HG03095 (cell line): ENCODE data around the gene SPAG16.

Source experiments
- ATAC-seq: cut with Tn5 transposase; IDR thresholded peaks from one replicate; pipeline ENCODE4 v1.9.1; 2021; ENCODE audit warnings: moderate library complexity; ENCODE audit not compliant: unreplicated experiment

Gene SPAG16

DNA sequence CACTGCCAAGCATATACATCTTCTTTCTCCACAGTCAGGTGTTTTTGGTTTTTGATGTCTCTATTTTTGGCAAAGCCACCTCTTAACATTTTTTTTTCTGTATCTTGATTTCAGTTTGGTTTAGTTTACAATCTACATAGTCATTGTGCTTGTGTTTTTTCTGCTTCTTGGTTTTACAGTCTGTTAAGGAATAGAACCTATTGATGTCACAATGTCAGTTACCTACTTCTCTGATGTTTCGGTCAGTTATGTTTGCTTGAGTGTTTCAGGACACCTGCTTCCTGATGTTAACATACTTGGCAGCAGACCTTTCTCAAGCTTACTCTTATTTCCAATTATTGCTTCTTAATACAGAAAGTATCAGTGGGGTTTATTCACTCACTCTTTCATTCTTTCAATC lies 253.3 kb downstream of the SPAG16 start:
- peak; percentile 89 for ATAC-seq

DNA sequence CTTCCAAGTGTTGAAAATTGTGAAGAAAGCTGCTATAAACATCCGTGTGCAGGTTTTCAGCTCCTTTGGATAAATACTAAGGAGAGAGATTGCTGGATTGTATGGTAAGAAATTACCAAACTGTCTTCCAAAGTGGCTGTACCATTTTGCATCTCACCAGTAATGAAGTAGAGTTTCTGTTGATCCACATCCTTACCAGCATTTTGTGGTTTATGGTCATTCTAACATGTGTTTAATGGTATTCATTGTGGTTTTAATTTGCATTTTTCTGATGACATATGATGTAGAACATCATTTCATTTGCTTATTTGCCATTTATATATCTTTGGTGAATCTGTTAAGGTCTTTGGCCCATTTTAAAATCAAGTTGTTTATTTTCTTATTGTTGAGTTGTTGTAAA lies 260.7 kb downstream of the SPAG16 start:
- no peak for ATAC-seq

DNA sequence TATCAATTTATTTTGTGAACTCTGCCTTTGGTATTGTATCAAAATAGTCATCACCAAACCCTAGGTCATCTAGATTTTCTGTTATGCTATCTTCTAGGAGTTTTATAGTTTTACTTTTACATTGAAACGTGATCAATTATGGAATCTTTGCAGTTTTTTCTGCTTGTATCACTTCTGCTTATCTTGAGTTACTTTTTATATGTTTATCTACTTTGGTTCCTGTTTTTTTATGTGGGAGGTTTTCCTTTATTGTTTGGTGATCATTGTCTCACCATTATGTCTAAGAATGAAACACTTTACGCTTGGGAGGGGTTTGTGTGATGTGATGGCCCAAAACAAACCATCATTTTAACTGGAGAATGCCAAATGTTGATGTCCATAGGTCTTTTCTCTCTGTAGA lies 261.2 kb downstream of the SPAG16 start:
- no peak for ATAC-seq

DNA sequence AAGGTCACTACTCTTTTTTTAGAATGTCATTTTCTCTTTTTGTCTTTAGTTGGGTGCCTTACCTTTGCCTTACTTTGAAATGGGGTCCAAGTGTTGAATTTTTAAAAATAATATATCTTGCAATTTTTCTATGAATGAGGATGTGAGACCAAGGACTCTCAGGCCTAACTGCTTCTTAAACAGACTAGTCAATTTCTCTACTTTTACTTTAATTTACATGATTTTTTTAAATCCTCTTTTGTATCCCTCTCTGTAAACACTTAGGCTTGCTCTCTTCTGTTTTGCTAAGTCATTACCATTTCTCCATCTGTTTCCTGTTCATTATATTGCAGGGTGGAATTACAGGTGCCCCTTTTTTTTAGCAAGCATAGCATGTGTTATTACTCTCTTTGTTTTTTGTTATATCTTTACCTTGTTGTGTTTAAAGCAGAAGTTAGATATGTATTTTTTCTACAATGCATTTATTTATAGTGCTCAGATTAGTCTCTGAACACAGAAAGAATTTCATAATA lies 261.8 kb downstream of the SPAG16 start:
- ATAC-seq: no peak

GRCh38 chr2:213551526-213551925 lies 267.3 kb downstream of the SPAG16 start:
- peak; percentile 52 for ATAC-seq

GRCh38 chr2:213559053-213559452 lies 274.8 kb downstream of the SPAG16 start:
- ATAC-seq: no peak

DNA sequence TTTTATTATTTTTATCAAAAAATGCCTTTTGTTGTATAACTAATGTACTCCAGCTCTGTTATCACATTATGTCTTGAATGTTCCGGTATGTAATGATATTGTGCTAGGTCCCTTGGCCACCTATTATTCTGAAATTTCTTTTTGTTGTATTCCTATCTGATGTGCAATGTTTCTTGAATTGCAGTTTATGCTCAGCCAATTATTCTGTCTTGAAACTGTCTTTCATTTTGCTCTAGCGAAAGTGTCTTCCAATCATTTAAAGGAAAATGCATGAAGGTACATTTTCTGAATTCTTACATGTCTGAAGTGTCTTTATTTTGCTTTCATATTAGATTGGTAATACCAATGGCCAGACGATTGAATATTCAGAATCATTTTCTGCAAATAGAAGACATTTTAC lies 277.5 kb downstream of the SPAG16 start:
- no peak for ATAC-seq

GRCh38 chr2:213562539-213563180 lies 278.4 kb downstream of the SPAG16 start:
- no peak for ATAC-seq

DNA sequence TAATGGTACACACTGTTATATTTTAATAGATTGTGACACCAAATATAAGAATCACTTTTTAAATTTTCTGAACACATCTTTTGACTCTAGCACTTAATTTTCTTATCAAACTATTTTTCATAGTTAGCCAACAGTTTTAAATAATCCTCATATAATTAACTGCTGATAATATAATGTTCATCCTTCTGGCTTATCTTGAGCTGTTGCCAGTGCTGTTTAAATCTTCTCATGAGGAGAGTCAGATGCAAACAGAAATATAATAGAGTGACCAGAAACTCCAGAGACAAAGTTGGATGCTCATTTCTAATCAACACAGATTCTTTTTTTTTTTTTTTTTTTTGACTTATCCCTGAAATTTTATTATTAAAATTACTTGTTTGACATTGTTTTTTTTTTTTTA lies 282.6 kb downstream of the SPAG16 start:
- no peak for ATAC-seq

- no peak for ATAC-seq
These were observed 325.4 kb downstream of the SPAG16 start for GRCh38 chr2:213609570-213610170.

GRCh38 chr2:213627054-213627710 lies 342.9 kb downstream of the SPAG16 start:
- peak; percentile 75 for ATAC-seq

GRCh38 chr2:213627835-213628460 lies 343.7 kb downstream of the SPAG16 start:
- ATAC-seq: no peak

DNA sequence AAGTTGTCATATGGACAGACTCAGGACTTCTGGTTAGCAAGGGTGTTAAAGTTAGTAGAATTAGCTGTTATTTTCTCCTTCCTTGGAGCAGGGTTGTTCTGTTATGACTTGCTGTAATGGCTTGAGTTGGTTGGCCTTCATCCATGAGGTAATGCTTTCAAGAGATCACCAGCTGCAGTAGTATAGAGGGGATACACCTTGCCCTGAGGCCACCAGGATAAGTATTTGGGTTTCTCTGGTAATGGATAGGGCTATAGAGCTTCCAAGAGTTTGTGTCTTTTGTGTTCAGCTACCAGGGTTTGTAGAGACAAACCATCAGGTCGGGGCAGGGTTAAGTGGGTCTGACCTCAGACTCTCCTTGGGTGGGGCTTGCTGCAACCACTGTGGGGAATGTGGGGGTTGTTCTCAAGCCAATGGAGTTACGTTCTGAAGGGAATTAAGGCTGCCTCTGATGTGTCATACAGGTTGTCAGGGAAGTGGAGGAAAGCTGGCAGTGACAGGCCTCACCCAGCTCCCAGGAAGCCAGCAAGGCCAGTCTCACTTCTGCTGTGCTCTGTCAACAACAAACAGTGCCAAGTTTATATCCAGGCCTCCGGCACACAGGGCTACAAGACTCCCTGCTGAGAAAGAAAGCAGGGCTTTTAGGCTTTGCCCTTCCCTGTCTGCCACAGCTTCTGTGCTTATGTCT lies 356.6 kb downstream of the SPAG16 start:
- no peak for ATAC-seq

GRCh38 chr2:213644926-213645325 lies 360.7 kb downstream of the SPAG16 start:
- ATAC-seq: no peak

GRCh38 chr2:213649176-213649575 lies 364.9 kb downstream of the SPAG16 start:
- ATAC-seq: no peak

DNA sequence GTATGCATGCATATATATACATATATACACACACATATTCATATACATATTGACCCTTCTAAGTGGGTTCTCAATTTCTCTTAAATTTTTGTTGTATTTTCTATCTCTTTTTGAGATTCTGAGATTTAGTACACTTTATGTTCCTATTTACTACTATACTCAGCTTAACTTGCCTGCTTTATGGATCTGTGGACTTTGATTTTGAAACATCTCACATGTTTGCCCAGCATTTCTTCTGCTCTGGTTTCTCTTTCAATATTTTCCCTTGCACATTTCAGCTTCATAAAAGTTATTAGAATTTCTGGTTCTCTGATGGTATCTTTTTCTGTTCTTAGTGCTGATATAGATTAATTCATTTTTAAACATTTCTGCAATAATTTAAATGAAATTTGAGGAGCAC lies 380.6 kb downstream of the SPAG16 start:
- no peak for ATAC-seq

GRCh38 chr2:213669657-213670056 lies 385.4 kb downstream of the SPAG16 start:
- ATAC-seq: no peak

DNA sequence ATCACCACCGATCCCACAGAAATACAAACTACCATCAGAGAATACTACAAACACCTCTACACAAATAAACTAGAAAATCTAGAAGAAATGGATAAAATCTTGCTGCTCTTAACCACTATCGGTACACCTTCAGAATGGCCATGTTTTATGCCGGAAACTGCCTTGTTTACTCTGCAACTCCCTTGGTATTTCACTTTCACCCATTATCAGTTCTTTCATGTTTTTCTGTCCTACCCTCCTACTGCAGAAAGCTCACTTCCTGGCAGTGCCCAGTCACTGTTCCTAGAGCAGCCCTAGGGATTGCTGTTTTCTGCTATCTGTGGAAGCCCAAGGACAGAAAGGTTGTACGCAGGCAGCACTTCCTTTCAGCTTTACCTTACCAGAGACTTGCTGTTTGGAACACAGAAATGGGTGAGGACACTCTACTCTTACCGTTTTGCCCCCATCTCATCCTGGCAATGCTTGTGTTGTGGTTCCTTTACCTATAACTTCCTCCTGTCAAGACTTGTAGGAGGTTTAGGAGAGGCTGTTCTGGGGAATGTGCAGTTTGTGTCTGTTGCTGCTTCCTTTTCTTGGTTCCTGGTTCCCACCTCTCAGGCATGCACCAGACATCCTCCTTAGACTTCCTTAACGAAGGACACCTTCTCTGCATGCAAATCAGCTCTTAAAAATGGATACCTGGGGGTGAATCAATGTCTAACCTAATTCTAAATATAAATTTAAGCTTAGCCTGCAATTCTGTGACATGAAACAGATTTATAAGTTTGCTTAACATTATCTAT lies 394.4 kb downstream of the SPAG16 start:
- no peak for ATAC-seq

- no peak for ATAC-seq
These were observed 395.6 kb downstream of the SPAG16 start for GRCh38 chr2:213679894-213680293.

GRCh38 chr2:213682276-213682675 lies 398.0 kb downstream of the SPAG16 start:
- no peak for ATAC-seq
